ENCODE data around the gene SLC22A31.

- TF ChIP-seq CTCF (IDR thresholded peaks at IDR 0.05; ENCODE audit: low read length) (no peak), EZH2 (optimal IDR thresholded peaks at IDR 0.05; ENCODE audit: low read depth, low read length) (no peak), EZH2phosphoT487 (IDR thresholded peaks at IDR 0.05; ENCODE audit: low read length) (no peak)
Observed at GRCh38 chr16:89159066-89159849, 41.1 kb downstream of the SLC22A31 start.

Measured in MM.1S (cell line).